HG03460 (cell line): ENCODE results near the gene TRAPPC4.

Source experiments
- ATAC-seq: cut with Tn5 transposase; IDR thresholded peaks from one replicate; pipeline ENCODE4 v1.9.1; 2021; ENCODE audit not compliant: unreplicated experiment

The TRAPPC4 gene

DNA sequence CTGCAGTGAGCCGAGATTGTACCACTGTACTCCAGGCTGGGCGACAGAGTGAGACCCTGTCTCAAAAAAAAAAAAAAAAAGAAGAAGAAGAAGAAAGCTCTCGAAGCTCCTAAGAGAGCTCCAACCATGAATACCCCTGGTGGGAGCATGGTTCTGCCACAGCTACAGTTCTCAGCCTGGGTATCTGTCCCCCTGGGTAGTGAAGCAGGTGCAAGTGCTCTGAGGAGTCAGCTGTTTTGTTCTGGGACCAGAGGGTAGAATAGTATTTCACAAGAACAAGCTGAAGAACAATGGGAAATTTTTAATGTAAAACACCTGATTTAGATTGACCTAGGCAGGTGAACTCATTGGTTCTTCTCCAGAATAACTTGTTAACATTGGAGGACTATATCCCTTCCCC lies 42.7 kb downstream of the TRAPPC4 start:
- ATAC-seq, result no peak

DNA sequence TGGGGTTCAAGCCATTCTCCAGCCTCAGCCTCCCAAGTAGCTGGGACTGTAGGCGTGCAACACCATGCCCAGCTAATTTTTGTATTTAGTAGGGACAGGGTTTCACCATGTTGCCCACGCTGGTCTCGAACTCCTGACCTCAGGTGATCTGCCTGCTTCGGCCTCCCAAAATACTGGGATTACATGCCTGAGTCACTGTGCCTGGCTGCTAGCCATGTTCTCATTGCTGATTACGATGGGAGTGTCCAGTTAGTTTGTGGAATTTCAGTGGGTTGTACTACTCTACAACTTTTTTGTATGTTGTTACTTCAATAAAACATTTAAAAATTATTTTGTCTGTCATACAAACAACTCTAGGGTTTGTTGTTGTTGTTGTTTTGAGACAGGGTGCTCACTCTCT lies 44.2 kb downstream of the TRAPPC4 start:
- no peak for ATAC-seq

DNA sequence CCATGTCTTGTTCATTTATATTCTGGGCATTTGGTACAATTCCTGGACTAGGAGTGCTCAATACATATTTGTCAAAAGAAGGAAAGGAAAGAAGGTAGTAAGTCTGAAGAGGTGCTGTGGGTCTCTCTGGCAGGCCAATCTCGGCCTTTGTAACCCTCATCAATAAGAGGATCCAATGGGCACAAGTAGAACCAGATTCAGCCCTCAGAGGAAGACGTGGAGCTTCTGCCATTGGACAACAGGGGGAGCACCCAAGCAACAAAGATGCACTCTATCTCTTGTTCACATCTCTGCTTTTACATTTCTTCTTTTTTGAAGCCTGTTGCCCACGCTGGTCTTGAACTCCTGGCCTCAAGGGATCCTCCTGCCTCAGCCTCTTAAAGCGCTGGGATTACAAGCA lies 46.8 kb downstream of the TRAPPC4 start:
- ATAC-seq, result no peak

DNA sequence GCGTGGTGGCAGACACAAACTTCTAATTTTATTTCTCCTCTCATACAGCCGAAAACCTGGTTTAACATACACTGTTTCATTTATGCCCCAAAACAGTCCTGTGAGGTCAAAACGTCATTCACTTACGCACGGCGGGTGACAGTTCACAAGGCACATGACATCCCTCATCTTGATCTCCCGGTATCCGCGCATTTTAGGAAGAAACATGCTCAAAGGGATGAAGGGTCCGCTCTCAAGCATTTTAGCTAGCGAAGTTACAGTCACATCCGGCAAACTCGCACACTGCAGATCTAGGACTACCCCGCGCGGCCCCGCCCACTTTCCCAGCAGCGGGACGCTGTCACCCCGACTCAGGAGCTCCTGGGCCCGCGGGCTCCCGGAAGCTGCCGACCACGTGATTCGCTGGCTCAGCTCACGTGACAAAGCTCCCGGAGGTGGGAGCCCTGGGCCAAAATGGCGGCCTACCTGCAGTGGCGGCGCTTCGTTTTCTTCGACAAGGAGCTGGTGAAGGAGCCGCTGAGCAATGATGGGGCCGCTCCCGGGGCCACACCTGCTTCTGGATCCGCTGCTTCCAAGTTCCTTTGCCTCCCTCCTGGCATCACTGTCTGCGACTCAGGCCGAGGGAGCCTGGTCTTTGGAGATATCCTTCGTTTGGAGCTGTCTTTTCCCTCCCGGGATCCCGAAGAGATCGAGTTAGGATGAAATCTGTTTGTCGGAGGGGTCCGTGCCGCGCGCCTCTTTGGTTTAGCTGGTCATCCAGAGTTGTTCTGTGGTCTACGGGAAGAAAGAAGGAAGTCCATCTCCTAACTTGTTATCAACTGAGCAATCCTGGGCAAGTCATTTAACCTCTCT lies 49.0 kb downstream of the TRAPPC4 start, which contains the start of gene VPS11:
VPS11 (plus strand) TSS at position 448 of the 852 bp plus-strand sequence; CDS start at position 454, 6 bp downstream.
- ATAC-seq, result peak; percentile 88
